GM12892 (cell line): Measurements from ENCODE around the gene ABL1.
"Not testable (repeated sequence)": the region's sequence is repeated elsewhere in the genome, so short reads cannot be mapped to it uniquely, and the experiment has no call there.

Experiments
- DNase-seq: peaks from one replicate; pipeline ENCODE4 v3.0.0; 2011; ENCODE audit not compliant: insufficient read length
- FAIRE-seq: peaks from 2 replicates; lab custom pipeline; 2011; peaks lifted over from hg19 to GRCh38; lab: Jason Lieb, UNC
- POLR2A ChIP-seq: IDR thresholded peaks from 2 replicates; pipeline ENCODE4 v1.6.1; 2011; ENCODE audit warnings: low read depth, low read length, control low read depth
- POLR2AphosphoS5 ChIP-seq: IDR thresholded peaks from 2 replicates; pipeline ENCODE4 v1.6.1; 2011; ENCODE audit warnings: low read depth, low read length, control low read depth
- TAF1 ChIP-seq: IDR thresholded peaks from 2 replicates; pipeline ENCODE4 v1.6.1; 2011; ENCODE audit warnings: low read depth, mild to moderate bottlenecking, control low read depth, low read length, borderline replicate concordance

The ABL1 gene

GRCh38 chr9:130903194-130904069 is 68.4 kb downstream of the ABL1 start:
- DNase-seq (no peak), FAIRE-seq (no peak)
- TF ChIP-seq TAF1 (no peak), POLR2AphosphoS5 (no peak), POLR2A (no peak)

DNA sequence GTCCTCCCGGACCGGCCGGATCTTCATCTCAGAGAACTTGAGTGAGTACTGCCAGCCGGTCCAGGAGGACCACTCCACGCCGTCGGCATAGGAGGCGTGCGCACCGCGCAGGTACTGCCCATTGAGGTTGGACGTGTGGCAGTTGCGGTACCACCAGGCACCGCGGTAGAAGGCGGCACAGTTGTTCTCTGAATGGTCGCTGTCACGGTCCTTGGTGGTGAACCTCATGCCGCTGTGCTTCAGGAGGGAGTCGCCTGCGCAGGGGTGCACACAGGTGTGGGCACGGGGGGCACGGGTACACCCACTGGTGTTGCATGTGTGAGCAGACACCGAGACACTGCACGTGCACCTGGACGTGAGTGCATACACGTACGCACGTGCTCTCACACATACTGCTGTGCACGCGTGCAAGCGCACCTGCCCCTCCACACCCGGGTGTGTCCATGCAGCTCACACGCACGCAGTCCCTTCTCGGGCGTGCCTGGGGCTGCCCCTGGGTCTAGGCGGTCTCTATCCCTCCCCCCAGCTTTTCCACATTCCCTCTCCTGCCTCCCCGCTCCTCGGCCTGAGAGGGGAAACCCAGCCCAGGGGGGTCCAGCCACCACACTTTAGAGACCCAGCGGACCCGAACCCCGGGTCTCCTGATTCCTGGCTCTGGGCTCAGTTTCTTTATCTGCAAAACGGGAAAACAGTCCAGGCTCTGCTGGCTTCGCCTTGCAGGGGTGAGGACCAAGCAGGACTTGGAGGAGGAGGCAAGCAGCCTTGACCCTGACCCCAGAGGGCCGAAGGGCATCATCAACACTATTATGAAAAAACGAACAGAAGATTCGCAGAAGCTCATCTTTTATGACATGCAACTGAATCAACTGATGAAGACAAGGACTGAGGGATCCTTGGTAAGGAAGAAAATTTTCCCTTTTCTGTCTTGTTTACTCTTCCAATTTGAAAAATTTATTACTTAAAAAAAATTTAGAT is 69.3 kb downstream of the ABL1 start:
- FAIRE-seq (no peak), DNase-seq (no peak)
- TF ChIP-seq TAF1 (no peak), POLR2AphosphoS5 (no peak), POLR2A (no peak)

DNA sequence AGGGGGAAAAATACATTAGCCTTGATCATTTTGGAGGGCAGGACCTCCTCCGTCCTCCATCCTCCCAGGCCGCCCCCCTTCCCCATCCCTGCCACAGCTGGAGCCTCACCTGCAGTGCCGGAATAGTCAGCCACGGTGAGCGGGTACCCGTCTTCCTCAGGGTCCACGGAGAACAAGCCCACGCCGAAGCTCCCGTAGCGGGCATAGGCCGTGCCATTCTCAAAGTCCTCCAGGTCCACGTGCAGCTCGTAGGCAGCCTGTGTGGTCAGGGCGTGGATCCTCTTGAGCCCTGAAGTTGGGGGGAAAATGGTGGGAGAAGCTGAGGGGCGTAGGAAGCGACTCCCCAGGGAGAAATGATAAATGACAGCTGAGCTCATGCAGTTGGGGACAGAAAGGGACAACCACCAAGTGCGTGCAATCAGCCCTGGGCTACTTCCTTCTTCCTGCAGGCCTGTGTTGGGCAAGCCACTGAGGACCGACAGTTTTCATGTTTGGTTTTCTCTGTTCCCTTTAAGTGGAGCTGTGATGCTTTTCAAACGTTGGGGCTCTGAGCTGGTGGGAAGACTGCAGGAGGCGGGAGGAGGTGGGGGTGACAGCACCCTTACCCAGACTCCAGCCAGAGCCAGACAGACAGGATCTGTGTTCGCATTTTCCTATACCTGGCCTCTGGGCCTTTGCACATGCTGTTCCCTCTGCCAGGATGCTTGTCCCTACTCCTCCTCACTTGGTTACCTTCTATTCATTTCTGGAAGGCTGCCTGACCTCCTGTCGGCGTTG is 70.3 kb downstream of the ABL1 start:
- DNase-seq (no peak), FAIRE-seq (no peak)
- TF ChIP-seq POLR2AphosphoS5 (no peak), POLR2A (no peak), TAF1 (no peak)

DNA sequence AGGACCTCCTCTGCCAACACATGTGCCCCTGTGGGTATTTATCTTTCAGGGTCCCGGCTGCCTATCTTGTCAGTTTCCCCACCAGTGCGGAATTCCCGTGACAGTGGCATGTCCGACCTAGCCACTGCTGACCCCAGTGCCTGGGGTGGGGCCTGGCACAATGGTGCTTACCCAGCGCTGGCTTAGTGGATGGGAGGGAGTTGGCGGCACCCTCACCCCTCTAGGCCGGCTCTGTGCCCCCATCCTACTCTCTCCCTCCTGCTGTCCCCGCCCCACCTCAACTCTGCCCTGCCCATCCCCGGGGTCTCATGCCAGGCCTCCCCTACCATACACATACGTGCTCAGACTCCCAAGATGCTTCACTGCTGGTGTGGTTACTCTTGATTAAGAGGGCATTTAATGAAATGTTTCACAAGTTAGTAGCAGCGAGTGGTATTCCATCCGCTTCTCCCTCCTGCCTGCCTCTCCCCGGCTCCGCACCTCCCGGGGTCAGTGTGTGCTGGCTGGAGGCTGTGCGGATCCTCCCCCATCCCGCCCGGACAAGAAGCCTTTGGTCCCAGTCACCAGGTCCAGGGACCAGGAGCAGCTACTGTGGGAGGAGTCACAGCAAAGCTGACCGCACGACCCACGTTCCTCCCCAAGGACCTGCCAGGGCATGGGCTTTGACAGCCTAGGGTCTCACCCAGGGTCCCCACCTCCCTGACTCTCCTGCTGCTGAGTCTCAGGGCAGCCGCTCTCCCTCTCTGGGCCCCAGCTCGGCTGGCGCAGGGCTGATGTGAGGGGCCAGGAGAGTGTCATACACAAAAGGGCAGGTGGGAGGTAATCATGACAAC is 71.1 kb downstream of the ABL1 start:
- FAIRE-seq = no peak
- TF ChIP-seq POLR2A (no peak), POLR2AphosphoS5 (no peak), TAF1 (no peak)
- DNase-seq = no peak

GRCh38 chr9:130906735-130907416 is 71.8 kb downstream of the ABL1 start:
- DNase-seq (no peak), FAIRE-seq (no peak)
- TF ChIP-seq POLR2A (no peak), TAF1 (no peak), POLR2AphosphoS5 (no peak)

DNA sequence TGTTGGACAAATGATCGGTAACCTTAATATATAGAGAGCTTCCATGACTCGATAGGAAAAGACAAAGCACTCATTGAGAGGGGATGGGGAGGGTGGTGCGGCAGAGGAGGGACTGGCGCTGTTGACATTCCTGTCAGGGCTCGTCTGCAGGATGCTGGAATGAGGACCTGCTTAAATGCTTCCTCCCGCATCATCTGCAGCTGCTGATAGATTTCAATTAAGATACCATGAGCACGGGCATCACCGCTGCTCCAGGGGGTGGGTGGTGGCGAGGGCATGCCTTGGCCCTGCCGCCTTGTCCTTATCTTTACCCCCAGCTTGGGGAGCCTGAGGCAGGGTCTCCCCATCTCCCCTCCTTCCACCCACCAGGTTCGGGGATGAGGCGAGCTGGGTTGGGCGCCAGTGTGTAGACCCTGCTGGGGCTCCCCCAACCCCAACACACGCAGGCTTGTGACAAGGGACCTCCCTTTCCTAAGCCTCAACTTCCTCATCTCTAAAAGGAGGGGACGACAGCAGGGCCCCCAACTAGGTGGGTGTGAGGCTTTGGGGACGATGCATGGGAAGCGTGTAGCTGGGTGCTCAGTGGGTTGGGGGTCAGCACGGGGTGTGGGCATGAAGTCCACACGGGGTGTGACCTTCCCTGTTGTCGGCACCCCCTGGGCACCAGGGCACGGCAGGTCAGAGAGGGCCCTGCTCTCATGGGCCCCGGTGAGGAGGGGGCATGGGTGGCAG is 73.3 kb downstream of the ABL1 start:
- TF ChIP-seq TAF1 (no peak), POLR2AphosphoS5 (no peak), POLR2A (no peak)

GRCh38 chr9:130908878-130909355 is 73.9 kb downstream of the ABL1 start:
- no peak for TF ChIP-seq POLR2AphosphoS5
- TF ChIP-seq TAF1 = no peak
- no peak for TF ChIP-seq POLR2A
- FAIRE-seq (no peak), DNase-seq (no peak)

More for the DNA sequence above, 73.3 kb downstream of the ABL1 start:
- DNase-seq = no peak
- no peak for FAIRE-seq

DNA sequence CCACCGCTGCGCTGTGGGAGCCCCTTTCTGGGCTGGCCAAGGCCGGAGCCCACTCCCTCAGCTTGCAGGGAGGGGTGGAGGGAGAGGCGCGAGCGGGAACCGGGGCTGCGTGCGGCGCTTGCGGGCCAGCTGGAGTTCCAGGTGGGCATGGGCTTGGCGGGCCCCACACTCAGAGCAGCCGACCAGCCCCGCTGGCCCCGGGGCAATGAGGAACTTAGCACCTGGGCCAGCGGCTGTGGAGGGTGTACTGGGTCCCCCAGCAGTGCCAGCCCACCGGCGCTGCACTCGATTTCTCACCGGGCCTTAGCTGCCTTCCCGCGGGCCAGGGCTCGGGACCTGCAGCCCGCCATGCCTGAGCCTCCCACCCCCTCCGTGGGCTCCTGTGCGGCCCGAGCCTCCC is 75.0 kb downstream of the ABL1 start:
- DNase-seq, FAIRE-seq: not testable (repeated sequence)

- not testable (repeated sequence) for FAIRE-seq, DNase-seq
Observed at GRCh38 chr9:130910670-130911069, 75.6 kb downstream of the ABL1 start.

DNA sequence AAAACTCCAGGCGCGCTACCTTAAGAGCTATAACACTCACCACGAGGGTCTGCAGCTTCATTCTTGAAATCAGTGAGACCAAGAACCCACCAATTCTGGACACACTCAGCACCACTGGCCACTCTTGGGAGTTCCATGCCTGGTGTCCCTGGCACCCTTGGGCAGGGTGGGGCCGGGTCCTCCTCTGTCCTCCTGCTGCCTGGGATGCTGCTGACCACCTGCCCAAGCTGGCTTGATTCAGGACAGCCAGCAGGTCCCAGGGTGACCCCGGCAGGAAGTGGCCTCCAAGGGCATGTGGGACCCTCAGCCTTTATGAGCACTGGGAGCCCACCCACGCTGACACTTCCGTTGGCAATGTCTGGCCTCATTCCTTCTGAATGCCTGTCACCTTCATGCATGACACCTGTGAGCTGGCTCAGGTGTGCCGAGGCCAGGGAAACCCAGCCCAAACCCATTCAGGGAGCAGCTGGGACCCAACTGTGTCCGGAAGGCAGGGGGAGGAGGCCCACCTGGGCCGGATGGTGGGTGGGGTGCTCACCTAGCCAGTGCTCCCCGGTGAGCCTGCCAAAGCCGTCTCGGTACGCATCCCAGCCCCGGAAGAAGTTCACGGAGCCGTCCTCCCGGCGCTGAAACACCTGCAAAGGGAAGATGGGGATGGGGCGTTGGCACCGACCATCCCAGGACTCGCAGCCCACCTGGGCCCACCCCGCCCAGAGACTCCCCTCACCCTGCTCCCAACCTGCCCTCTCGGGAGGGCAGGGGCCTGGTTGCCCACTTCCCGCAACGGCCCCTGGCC is 76.4 kb downstream of the ABL1 start:
- TF ChIP-seq POLR2A = no peak
- TF ChIP-seq TAF1 = no peak
- no peak for TF ChIP-seq POLR2AphosphoS5
- FAIRE-seq (no peak), DNase-seq (no peak)
